H1 (cell line): ENCODE results near the gene DDOST. TPM values are rescaled to one million over a fixed set of nuclear protein-coding genes. Genes with fewer than 3 reads are reported as not detected.
A peak's percentile ranks its signal among the peaks of the same experiment; 100 is the strongest.

Experiments
- CTCF ChIA-PET: fragments of 300-600 bp; sonication (Branson Sonifier 250); formaldehyde crosslinking; loops from one replicate; lab custom pipeline; 2021; ENCODE audit not compliant: partially characterized antibody; lab: Charles Lee
- POLR2A ChIA-PET: fragments of 300-600 bp; sonication (Branson Sonifier 250); formaldehyde crosslinking; loops from one replicate; lab custom pipeline; 2021; ENCODE audit warnings: inconsistent platforms; ENCODE audit not compliant: partially characterized antibody; lab: Charles Lee
- DNase-seq, 2 experiments: peaks; one replicate each; pipeline versions ENCODE4 v3.0.0 to v3.0.0-alpha.2; 2010 to 2022; ENCODE audit warnings: low spot score in 2 of 2, low read depth in 1 of 2, mixed read lengths in 1 of 2
- FAIRE-seq: peaks from 2 replicates; lab custom pipeline; 2011; peaks lifted over from hg19 to GRCh38; lab: Jason Lieb, UNC
- H2AFZ ChIP-seq: 2 replicates; pipeline ENCODE4 v1.8.1; 2012; ENCODE audit warnings: low read length, inconsistent platforms
- H2AK5ac ChIP-seq: 2 replicates; pipeline ENCODE4 v1.6.1; 2013; ENCODE audit warnings: low read depth, low read length
- H2BK120ac ChIP-seq: replicated peaks from 2 replicates; pipeline ENCODE3; 2013; ENCODE audit warnings: low read depth, low read length, inconsistent platforms
- H2BK12ac ChIP-seq: 2 replicates; pipeline ENCODE4 v1.6.1; 2013; ENCODE audit warnings: low read depth, low read length
- H2BK15ac ChIP-seq: 2 replicates; pipeline ENCODE4 v1.6.1; 2013; ENCODE audit warnings: low read length
- H2BK20ac ChIP-seq: 2 replicates; pipeline ENCODE4 v1.6.1; 2013; ENCODE audit warnings: low read length
- H2BK5ac ChIP-seq: 2 replicates; pipeline ENCODE4 v1.6.1; 2013; ENCODE audit warnings: low read depth, low read length
- H3K14ac ChIP-seq: 2 replicates; pipeline ENCODE4 v1.6.1; 2013; ENCODE audit warnings: inconsistent platforms; ENCODE audit not compliant: insufficient read length
- H3K18ac ChIP-seq: 2 replicates; pipeline ENCODE4 v1.6.1; 2013; ENCODE audit warnings: low read length; ENCODE audit errors: extremely low read depth
- H3K23ac ChIP-seq: 2 replicates; pipeline ENCODE4 v1.6.1; 2013; ENCODE audit warnings: inconsistent platforms; ENCODE audit not compliant: insufficient read length
- H3K23me2 ChIP-seq: 2 replicates; pipeline ENCODE4 v1.6.1; 2013; ENCODE audit warnings: low read depth, low read length
- H3K27ac ChIP-seq: 2 replicates; pipeline ENCODE4 v1.6.1; 2011; ENCODE audit warnings: low read depth, low read length, inconsistent platforms
- H3K27me3 ChIP-seq, 4 experiments: replicated peaks in 1 of 4; 1 replicate in 1 of 4; 2 replicates in 3 of 4; pipeline versions ENCODE4 v1.6.1 to v1.8.1; 2011 to 2013; ENCODE audit warnings: low read length in 3 of 4, mild to moderate bottlenecking in 3 of 4, inconsistent platforms in 2 of 4, mixed read lengths in 2 of 4, moderate library complexity in 1 of 4; ENCODE audit not compliant: control insufficient read depth in 3 of 4, insufficient read depth in 3 of 4; ENCODE audit errors: extremely low read depth in 1 of 4
- H3K36me3 ChIP-seq, 4 experiments: 2 replicates each; pipeline versions ENCODE4 v1.6.1 to v1.8.1; 2011 to 2013; ENCODE audit warnings: mild to moderate bottlenecking in 4 of 4, low read length in 3 of 4, moderate library complexity in 2 of 4, control low read depth in 1 of 4, inconsistent platforms in 1 of 4; ENCODE audit not compliant: insufficient read depth in 4 of 4, control insufficient read depth in 2 of 4
- H3K4ac ChIP-seq: replicated peaks from 2 replicates; pipeline ENCODE3; 2013; ENCODE audit warnings: low read length, low read depth, mixed read lengths, inconsistent platforms; ENCODE audit not compliant: insufficient read length
- H3K4me1 ChIP-seq, 4 experiments: replicated peaks in 1 of 4; 1 replicate in 1 of 4; 2 replicates in 3 of 4; pipeline versions ENCODE4 v1.6.1 to v1.8.1; 2011 to 2013; ENCODE audit warnings: low read length in 3 of 4, inconsistent platforms in 2 of 4, mixed read lengths in 1 of 4; ENCODE audit not compliant: insufficient read depth in 4 of 4, control insufficient read depth in 3 of 4
- H3K4me2 ChIP-seq, 2 experiments: 2 replicates each; pipeline versions ENCODE4 v1.6.1 to v1.8.1; 2011 to 2013; ENCODE audit warnings: low read depth in 2 of 2, low read length in 2 of 2, control low read depth in 1 of 2, inconsistent platforms in 1 of 2, mild to moderate bottlenecking in 1 of 2; ENCODE audit not compliant: insufficient read depth in 1 of 2
- H3K4me3 ChIP-seq, 4 experiments: fragments of 200-600, 300-600 bp in 1 of 4; sonication (generic), shearing (Covaris generic), sonication (Bioruptor Twin) in 1 of 4; 2 replicates each; pipeline versions ENCODE4 v1.5.1 to v1.8.1; 2011 to 2016; ENCODE audit warnings: low read length in 4 of 4, low read depth in 3 of 4, control low read depth in 2 of 4, inconsistent platforms in 2 of 4, mild to moderate bottlenecking in 2 of 4, mixed read lengths in 1 of 4, moderate library complexity in 1 of 4; ENCODE audit not compliant: insufficient read depth in 2 of 4; ENCODE audit errors: extremely low read depth in 1 of 4
- H3K56ac ChIP-seq: replicated peaks from 2 replicates; pipeline ENCODE3; 2013; ENCODE audit warnings: low read depth, mild to moderate bottlenecking, mixed read lengths, low read length, inconsistent platforms; ENCODE audit not compliant: insufficient read length
- H3K79me1 ChIP-seq: 2 replicates; pipeline ENCODE4 v1.6.1; 2013; ENCODE audit warnings: low read depth, low read length, control low read depth
- H3K79me2 ChIP-seq, 2 experiments: 2 replicates each; pipeline versions ENCODE4 v1.6.1 to v1.8.1; 2012 to 2013; ENCODE audit warnings: low read length in 2 of 2, mild to moderate bottlenecking in 2 of 2, inconsistent platforms in 1 of 2; ENCODE audit not compliant: insufficient read depth in 2 of 2, control insufficient read depth in 1 of 2
- H3K9ac ChIP-seq, 4 experiments: replicated peaks in 1 of 4; 1 replicate in 1 of 4; 2 replicates in 3 of 4; pipeline versions ENCODE4 v1.6.1 to v1.8.1; 2011 to 2013; ENCODE audit warnings: low read depth in 3 of 4, low read length in 3 of 4, control low read depth in 2 of 4, mild to moderate bottlenecking in 2 of 4, moderate library complexity in 2 of 4, inconsistent platforms in 1 of 4; ENCODE audit errors: extremely low read depth in 1 of 4
- H3K9me3 ChIP-seq, 2 experiments: 2 replicates each; pipeline versions ENCODE4 v1.6.1 to v1.8.1; 2012 to 2013; ENCODE audit warnings: mild to moderate bottlenecking in 2 of 2, moderate library complexity in 2 of 2, control low read depth in 1 of 2, inconsistent platforms in 1 of 2, low read depth in 1 of 2, low read length in 1 of 2, mixed read lengths in 1 of 2; ENCODE audit not compliant: insufficient read depth in 2 of 2
- H4K20me1 ChIP-seq, 2 experiments: replicated peaks in 1 of 2; 2 replicates each; pipeline versions ENCODE3 to v1.8.1; 2011 to 2013; ENCODE audit warnings: inconsistent platforms in 2 of 2, low read length in 2 of 2, mild to moderate bottlenecking in 1 of 2; ENCODE audit not compliant: insufficient read depth in 2 of 2, control insufficient read depth in 1 of 2
- H4K5ac ChIP-seq: 2 replicates; pipeline ENCODE4 v1.6.1; 2013; ENCODE audit warnings: low read length, low read depth, mixed read lengths, inconsistent platforms; ENCODE audit not compliant: insufficient read length
- H4K8ac ChIP-seq: 2 replicates; pipeline ENCODE4 v1.8.0; 2013; ENCODE audit warnings: mild to moderate bottlenecking, moderate library complexity, low read length, inconsistent platforms; ENCODE audit not compliant: insufficient read depth; ENCODE audit errors: extremely low read depth
- H4K91ac ChIP-seq: replicated peaks from 2 replicates; pipeline ENCODE3; 2013; ENCODE audit warnings: low read length, mixed read lengths, inconsistent platforms; ENCODE audit not compliant: insufficient read length
- CHD1 ChIP-seq: IDR thresholded peaks from 2 replicates; pipeline ENCODE4 v1.6.1; 2012; ENCODE audit warnings: low read depth, low read length, improper control_type of control experiment
- E2F6 ChIP-seq: IDR thresholded peaks from 2 replicates; pipeline ENCODE4 v1.6.1; 2012; ENCODE audit warnings: inconsistent platforms
- GABPA ChIP-seq: IDR thresholded peaks from 2 replicates; pipeline ENCODE4 v1.6.1; 2011; ENCODE audit warnings: mild to moderate bottlenecking, low read length, moderate library complexity, borderline replicate concordance; ENCODE audit not compliant: insufficient read depth
- USF2 ChIP-seq: IDR thresholded peaks from 2 replicates; pipeline ENCODE4 v1.6.1; 2011; ENCODE audit warnings: low read length, improper control_type of control experiment
- YY1 ChIP-seq: IDR thresholded peaks from 2 replicates; pipeline ENCODE4 v1.6.1; 2011; ENCODE audit warnings: low read depth, mild to moderate bottlenecking, low read length
- WGBS, 2 experiments: shearing (Covaris generic) in 1 of 2; methylation state at CpG; one replicate each; pipeline versions ENCODE4 v1.1.6 to v1.1.7; 2013 to 2015; ENCODE audit warnings: low lambda C conversion rate in 2 of 2, mixed read lengths in 2 of 2, inconsistent platforms in 1 of 2, low coverage in 1 of 2, missing lambda C conversion rate in 1 of 2; ENCODE audit not compliant: insufficient replicate concordance in 2 of 2, insufficient coverage in 1 of 2, insufficient read length in 1 of 2; ENCODE audit errors: extremely low coverage in 1 of 2, missing lambda C conversion rate in 1 of 2; 5-methylcytosine and 5-hydroxymethylcytosine counted together
- polyA plus RNA-seq, 7 experiments: library from polyadenylated mRNA; depleted of rRNA in 3 of 7; stranded (reverse) in 5 of 7; unstranded in 2 of 7; fragments of >200 nt in 5 of 7; fragments of 200-250 nt in 2 of 7; gene quantifications; 1 replicate in 5 of 7; 2 replicates in 1 of 7; 4 replicates in 1 of 7; pipeline versions ENCODE4 v1.2.1 to v1.2.3, GENCODE V29; 2011 to 2013; ENCODE audit warnings: missing spikeins in 2 of 7, mixed read lengths in 2 of 7
- total RNA-seq: library from RNA; stranded (reverse); fragmentation: NEBNext Ultra II Directional; extraction: Animal tissue kit (Norgen Biotek cat#: 25700); gene quantifications from 2 replicates; pipeline ENCODE4 v1.2.1, GENCODE V29; 2021

The DDOST gene
- total and polyA plus RNA-seq, 2 of the 8 experiments (the other 6 are each of a cell fraction or from before 2014, with no cell fraction given), result 253 to 336 TPM

- Histone ChIP-seq H3K27me3 (no peaks in the 10 kb centered on the region), H3K23me2 (peaks cover 5% of the 10 kb centered on the region), H3K79me1 (no peaks in the 10 kb centered on the region), H4K91ac (no peak overlapping the region)
- CTCF ChIA-PET, result interaction anchor here (1.0 to 1.8 kb wide), 4 partner anchors 28 to 92 kb away, joined by 3 to 7 read pairs (median 5); no protein-coding TSS in a partner anchor
- TF ChIP-seq E2F6, result no peak
- peak; percentile 68 for TF ChIP-seq USF2
- TF ChIP-seq CHD1, result no peak
- no peak for TF ChIP-seq YY1
- TF ChIP-seq GABPA, result no peak
- TF ChIP-seq, all 59 proteins: peak for 1
- H3K36me3 ChIP-seq, result peaks cover 0 to 3% (median 1%) of the 10 kb centered on the region in 4 experiments; a peak in 2 of 8 replicates
- no peak overlapping the region for H2BK15ac ChIP-seq
- H3K23ac ChIP-seq, result no peak overlapping the region
- H2AFZ ChIP-seq, result no peak overlapping the region
- no peak overlapping the region for H4K5ac ChIP-seq
- no peak overlapping the region for H3K14ac ChIP-seq
- no peak overlapping the region for H3K9ac ChIP-seq
- H2BK5ac ChIP-seq, result no peak overlapping the region
- H3K18ac ChIP-seq, result no peak overlapping the region
- H2AK5ac ChIP-seq, result no peak overlapping the region
- no peak overlapping the region for H2BK120ac ChIP-seq
- no peaks in the 10 kb centered on the region; a peak in 1 of 4 replicates for H3K9me3 ChIP-seq
- H3K4me1 ChIP-seq, result peaks cover 0 to 5% (median 2%) of the 10 kb centered on the region in 4 experiments; a peak in 3 of 7 replicates
- no peaks in the 10 kb centered on the region for H3K79me2 ChIP-seq
- no peak overlapping the region for H2BK12ac ChIP-seq
- FAIRE-seq (no peak), DNase-seq (no peak)
- H3K4me3 ChIP-seq, result no peak overlapping the region
- no peak overlapping the region for H2BK20ac ChIP-seq
- no peak overlapping the region for H4K8ac ChIP-seq
- H3K56ac ChIP-seq, result no peak overlapping the region
- 100% methylated on average over 1 of the region's 1 CpG; no CpG with 5 or more reads in 1 of the 2 experiments for WGBS, 2 experiments
- H3K4ac ChIP-seq, result no peak overlapping the region
- H4K20me1 ChIP-seq, result no peaks in the 10 kb centered on the region
- H3K4me2 ChIP-seq, result no peak overlapping the region
- no peak overlapping the region for H3K27ac ChIP-seq
- POLR2A ChIA-PET, result interaction anchor here (1.4 to 1.5 kb wide), 2 partner anchors 13 to 17 kb away, joined by 3 to 4 read pairs; no protein-coding TSS in a partner anchor
These were observed 5.6 kb upstream of the DDOST start for GRCh38 chr1:20666804-20667203.
